Measurements from ENCODE around the gene CASK. TPM values are rescaled to one million over a fixed set of nuclear protein-coding genes. Genes with fewer than 3 reads are reported as not detected.

Gene CASK
- total RNA-seq, 1 donor: 55.4 TPM

- Histone ChIP-seq H3K4me3 (ENCODE audit: insufficient read depth, low read length) (no peak overlapping the region), H3K27ac (ENCODE audit: low read depth, low read length) (no peak overlapping the region), H2AFZ (ENCODE audit: low read length) (no peak overlapping the region), H3K27me3 (ENCODE audit: insufficient read depth, low read length) (no peaks in the 10 kb centered on the region), H3K4me2 (ENCODE audit: insufficient read depth, low read length) (no peak overlapping the region), H4K20me1 (ENCODE audit: insufficient read depth, low read length) (no peaks in the 10 kb centered on the region), H3K36me3 (ENCODE audit: insufficient read depth, low read length) (no peaks in the 10 kb centered on the region), H3K9me3 (ENCODE audit: low read depth, low read length) (no peaks in the 10 kb centered on the region), H3K4me1 (ENCODE audit: insufficient read depth, low read length) (no peaks in the 10 kb centered on the region), H3K79me2 (ENCODE audit: insufficient read depth, low read length) (no peaks in the 10 kb centered on the region)
- TF ChIP-seq, protein P1, sequence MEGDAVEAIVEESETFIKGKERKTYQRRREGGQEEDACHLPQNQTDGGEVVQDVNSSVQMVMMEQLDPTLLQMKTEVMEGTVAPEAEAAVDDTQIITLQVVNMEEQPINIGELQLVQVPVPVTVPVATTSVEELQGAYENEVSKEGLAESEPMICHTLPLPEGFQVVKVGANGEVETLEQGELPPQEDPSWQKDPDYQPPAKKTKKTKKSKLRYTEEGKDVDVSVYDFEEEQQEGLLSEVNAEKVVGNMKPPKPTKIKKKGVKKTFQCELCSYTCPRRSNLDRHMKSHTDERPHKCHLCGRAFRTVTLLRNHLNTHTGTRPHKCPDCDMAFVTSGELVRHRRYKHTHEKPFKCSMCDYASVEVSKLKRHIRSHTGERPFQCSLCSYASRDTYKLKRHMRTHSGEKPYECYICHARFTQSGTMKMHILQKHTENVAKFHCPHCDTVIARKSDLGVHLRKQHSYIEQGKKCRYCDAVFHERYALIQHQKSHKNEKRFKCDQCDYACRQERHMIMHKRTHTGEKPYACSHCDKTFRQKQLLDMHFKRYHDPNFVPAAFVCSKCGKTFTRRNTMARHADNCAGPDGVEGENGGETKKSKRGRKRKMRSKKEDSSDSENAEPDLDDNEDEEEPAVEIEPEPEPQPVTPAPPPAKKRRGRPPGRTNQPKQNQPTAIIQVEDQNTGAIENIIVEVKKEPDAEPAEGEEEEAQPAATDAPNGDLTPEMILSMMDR (IDR thresholded peaks at IDR 0.05; ENCODE audit: extremely low read depth, low read depth, low read length): no peak
- DNase-seq (ENCODE audit: insufficient read length, low spot score, missing footprints): no peak
Measured at GRCh38 chrX:41846714-41847113, 76.6 kb downstream of the CASK start.

GRCh38 chrX:41837270-41837944 lies 85.9 kb downstream of the CASK start:
- H2AFZ ChIP-seq (ENCODE audit: low read length): no peak overlapping the region
- H3K27ac ChIP-seq (ENCODE audit: low read depth, low read length): no peak overlapping the region
- H3K4me2 ChIP-seq (ENCODE audit: insufficient read depth, low read length): no peak overlapping the region
- TF ChIP-seq, protein P1 (IDR thresholded peaks at IDR 0.05; ENCODE audit: extremely low read depth, low read depth, low read length): no peak
- H3K36me3 ChIP-seq (ENCODE audit: insufficient read depth, low read length): no peaks in the 10 kb centered on the region
- H3K4me1 ChIP-seq (ENCODE audit: insufficient read depth, low read length): no peaks in the 10 kb centered on the region
- no peaks in the 10 kb centered on the region for H3K27me3 ChIP-seq (ENCODE audit: insufficient read depth, low read length)
- no peaks in the 10 kb centered on the region for H3K9me3 ChIP-seq (ENCODE audit: low read depth, low read length)
- H4K20me1 ChIP-seq (ENCODE audit: insufficient read depth, low read length): no peaks in the 10 kb centered on the region
- no peaks in the 10 kb centered on the region for H3K79me2 ChIP-seq (ENCODE audit: insufficient read depth, low read length)
- DNase-seq (ENCODE audit: insufficient read length, low spot score, missing footprints): no peak
- H3K4me3 ChIP-seq (ENCODE audit: insufficient read depth, low read length): no peak overlapping the region

DNA sequence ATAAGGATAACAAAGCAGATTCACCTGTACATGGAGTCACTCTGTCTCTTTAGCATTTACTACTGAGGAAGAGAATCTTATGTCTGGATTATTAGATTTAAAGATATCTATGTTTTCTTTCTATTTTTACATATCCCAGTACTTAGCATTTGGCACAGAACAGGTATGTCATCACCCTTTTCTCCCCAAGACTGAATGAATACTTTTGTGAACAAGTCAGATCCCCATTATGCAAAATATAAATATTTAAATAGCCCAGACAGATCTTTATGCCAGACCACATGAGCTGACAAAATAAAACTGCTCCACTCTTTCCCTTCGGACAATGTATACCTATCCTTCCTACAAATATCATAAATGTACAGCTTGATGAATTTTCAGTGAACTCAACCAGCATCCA lies 94.5 kb downstream of the CASK start:
- TF ChIP-seq, protein P1 (IDR thresholded peaks at IDR 0.05; ENCODE audit: extremely low read depth, low read depth, low read length): no peak
- no peak overlapping the region for H3K4me3 ChIP-seq (ENCODE audit: insufficient read depth, low read length)
- H3K79me2 ChIP-seq (ENCODE audit: insufficient read depth, low read length): no peaks in the 10 kb centered on the region
- H3K4me1 ChIP-seq (ENCODE audit: insufficient read depth, low read length): peaks cover 14% of the 10 kb centered on the region
- peaks cover 2% of the 10 kb centered on the region for H4K20me1 ChIP-seq (ENCODE audit: insufficient read depth, low read length)
- DNase-seq (ENCODE audit: insufficient read length, low spot score, missing footprints): no peak
- no peak overlapping the region for H3K4me2 ChIP-seq (ENCODE audit: insufficient read depth, low read length)
- no peaks in the 10 kb centered on the region for H3K27me3 ChIP-seq (ENCODE audit: insufficient read depth, low read length)
- H3K36me3 ChIP-seq (ENCODE audit: insufficient read depth, low read length): no peaks in the 10 kb centered on the region
- no peaks in the 10 kb centered on the region for H3K9me3 ChIP-seq (ENCODE audit: low read depth, low read length)
- H3K27ac ChIP-seq (ENCODE audit: low read depth, low read length): no peak overlapping the region
- H2AFZ ChIP-seq (ENCODE audit: low read length): no peak overlapping the region

DNA sequence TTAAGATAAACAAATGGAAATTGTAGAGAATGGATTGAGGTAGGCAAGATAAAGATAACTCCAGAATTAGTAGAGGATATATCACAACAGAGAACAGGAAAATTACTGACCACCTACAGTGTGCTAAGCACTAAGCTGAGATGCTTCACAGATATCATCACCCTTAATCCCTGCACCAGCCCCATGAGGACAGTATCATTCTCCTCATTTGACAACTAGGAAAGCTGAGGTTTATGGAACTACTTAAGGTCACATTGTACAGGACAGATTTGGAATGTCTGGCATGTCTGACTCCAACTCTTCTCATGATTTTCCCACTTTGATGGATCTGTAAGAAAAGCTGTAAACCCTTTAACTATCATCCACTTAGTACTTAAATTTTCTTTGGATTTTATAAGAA lies 95.5 kb downstream of the CASK start:
- peaks cover 20% of the 10 kb centered on the region for H3K4me1 ChIP-seq (ENCODE audit: insufficient read depth, low read length)
- no peaks in the 10 kb centered on the region for H3K79me2 ChIP-seq (ENCODE audit: insufficient read depth, low read length)
- TF ChIP-seq, protein P1 (IDR thresholded peaks at IDR 0.05; ENCODE audit: extremely low read depth, low read depth, low read length): no peak
- H3K27me3 ChIP-seq (ENCODE audit: insufficient read depth, low read length): no peaks in the 10 kb centered on the region
- no peaks in the 10 kb centered on the region for H3K9me3 ChIP-seq (ENCODE audit: low read depth, low read length)
- H3K4me3 ChIP-seq (ENCODE audit: insufficient read depth, low read length): no peak overlapping the region
- no peak overlapping the region for H2AFZ ChIP-seq (ENCODE audit: low read length)
- no peaks in the 10 kb centered on the region for H3K36me3 ChIP-seq (ENCODE audit: insufficient read depth, low read length)
- no peak overlapping the region for H3K27ac ChIP-seq (ENCODE audit: low read depth, low read length)
- DNase-seq (ENCODE audit: insufficient read length, low spot score, missing footprints): no peak
- H3K4me2 ChIP-seq (ENCODE audit: insufficient read depth, low read length): no peak overlapping the region
- H4K20me1 ChIP-seq (ENCODE audit: insufficient read depth, low read length): peaks cover 2% of the 10 kb centered on the region

Data from osteoblast (primary cell).